Activated naive CD4-positive, alpha-beta T cell treated with anti-CD3 and anti-CD28 coated beads, Interleukin-2, amount 50 U/mL, for 72 hours (primary cell): ENCODE measurements around the gene MAN1A2. TPM values are rescaled to one million over a fixed set of nuclear protein-coding genes. Genes with fewer than 3 reads are reported as not detected.
"Not testable (repeated sequence)": the region's sequence is repeated elsewhere in the genome, so short reads cannot be mapped to it uniquely, and the experiment has no call there.

Experiments used
- ATAC-seq, 2 donors: fragments of 150-1000 bp; cut with Tn5 transposase; 2 replicates each; pipeline ENCODE4 v1.10.0; 2021; ENCODE audit warnings: mild to moderate bottlenecking in 2 of 2, moderate library complexity in 2 of 2
- DNase-seq, 2 donors: peaks; one replicate each; pipeline ENCODE4 v3.0.0; 2021 to 2022; ENCODE audit warnings: low spot score in 2 of 2
- H3K27ac Mint-ChIP-seq, 2 donors: one replicate each; pipeline ENCODE4 v1.8.0; 2022; ENCODE audit warnings: mild to moderate bottlenecking in 2 of 2, mixed read lengths in 2 of 2
- H3K36me3 Mint-ChIP-seq, 2 donors: one replicate each; pipeline ENCODE4 v1.8.0; 2022; ENCODE audit warnings: mixed read lengths in 2 of 2
- H3K9me3 Mint-ChIP-seq, 2 donors: one replicate each; pipeline ENCODE4 v1.8.0; 2022; ENCODE audit warnings: mixed read lengths in 2 of 2
- total RNA-seq, 2 donors: library from RNA; stranded (reverse); gene quantifications; one replicate each; pipeline ENCODE4 v1.2.3, GENCODE V29; 2022

MAN1A2 gene
- total RNA-seq, 2 donors from 2014 or later = 17.8 to 18.4 TPM

GRCh38 chr1:117416546-117417125, 49.4 kb downstream of the MAN1A2 start:
- ATAC-seq = no peak
- Mint-ChIP-seq H3K36me3 (peaks cover 6 to 12% of the 10 kb centered on the region in 2 donors), H3K9me3 (no peaks in the 10 kb centered on the region), H3K27ac (no peak overlapping the region)
- no peak for DNase-seq

GRCh38 chr1:117425050-117425734, 57.9 kb downstream of the MAN1A2 start:
- no peak for ATAC-seq
- Mint-ChIP-seq H3K36me3 (peaks cover 18 to 32% of the 10 kb centered on the region in 2 donors), H3K27ac (no peak overlapping the region), H3K9me3 (peaks cover 12 to 16% of the 10 kb centered on the region in 2 donors)
- DNase-seq = no peak

GRCh38 chr1:117427297-117427696, 60.0 kb downstream of the MAN1A2 start:
- H3K36me3 Mint-ChIP-seq = peaks cover 16 to 23% of the 10 kb centered on the region in 2 donors
- ATAC-seq (no peak), DNase-seq (no peak)
- H3K27ac Mint-ChIP-seq = no peak overlapping the region
- H3K9me3 Mint-ChIP-seq = peaks cover 12 to 16% of the 10 kb centered on the region in 2 donors

GRCh38 chr1:117433943-117434342, 66.7 kb downstream of the MAN1A2 start:
- no peaks in the 10 kb centered on the region for H3K9me3 Mint-ChIP-seq
- ATAC-seq (no peak), DNase-seq (no peak)
- no peaks in the 10 kb centered on the region for H3K36me3 Mint-ChIP-seq
- no peak overlapping the region for H3K27ac Mint-ChIP-seq

- DNase-seq = no peak
- ATAC-seq = no peak
- Mint-ChIP-seq H3K9me3 (no peaks in the 10 kb centered on the region), H3K36me3 (no peaks in the 10 kb centered on the region), H3K27ac (no peak overlapping the region)
These were observed 69.3 kb downstream of the MAN1A2 start for GRCh38 chr1:117436513-117436912.

GRCh38 chr1:117447661-117448060, 80.4 kb downstream of the MAN1A2 start:
- Mint-ChIP-seq H3K9me3 (peaks cover 11 to 18% of the 10 kb centered on the region in 2 donors), H3K27ac (no peak overlapping the region), H3K36me3 (peaks cover 43 to 44% of the 10 kb centered on the region in 2 donors)
- no peak for DNase-seq
- ATAC-seq = no peak

- H3K9me3 Mint-ChIP-seq = peaks cover 7 to 11% of the 10 kb centered on the region in 2 donors
- DNase-seq (no peak), ATAC-seq (no peak)
- H3K27ac Mint-ChIP-seq = no peak overlapping the region
- peaks cover 32 to 37% of the 10 kb centered on the region in 2 donors for H3K36me3 Mint-ChIP-seq
These were observed 85.0 kb downstream of the MAN1A2 start for GRCh38 chr1:117452216-117452615.

GRCh38 chr1:117453958-117454357, 86.7 kb downstream of the MAN1A2 start:
- Mint-ChIP-seq H3K36me3 (peaks cover 24 to 29% of the 10 kb centered on the region in 2 donors), H3K27ac (no peak overlapping the region), H3K9me3 (peaks cover 7 to 8% of the 10 kb centered on the region in 2 donors)
- ATAC-seq (no peak), DNase-seq (no peak)

- DNase-seq, H3K9me3 Mint-ChIP-seq, ATAC-seq, H3K36me3 Mint-ChIP-seq, H3K27ac Mint-ChIP-seq: not testable (repeated sequence)
These were observed 91.2 kb downstream of the MAN1A2 start for GRCh38 chr1:117458410-117458809.

GRCh38 chr1:117466761-117467160, 99.5 kb downstream of the MAN1A2 start:
- Mint-ChIP-seq H3K9me3 (no peaks in the 10 kb centered on the region), H3K36me3 (peaks cover 0 to 9% of the 10 kb centered on the region in 2 donors)

GRCh38 chr1:117467336-117467735, 100.1 kb downstream of the MAN1A2 start:
- DNase-seq (no peak), ATAC-seq (no peak)
- Mint-ChIP-seq H3K9me3 (no peaks in the 10 kb centered on the region), H3K36me3 (peaks cover 0 to 9% of the 10 kb centered on the region in 2 donors), H3K27ac (no peak overlapping the region)

More at GRCh38 chr1:117466761-117467160, 99.5 kb downstream of the MAN1A2 start:
- DNase-seq = no peak
- H3K27ac Mint-ChIP-seq = no peak overlapping the region
- no peak for ATAC-seq

- Mint-ChIP-seq H3K36me3 (peaks cover 28 to 30% of the 10 kb centered on the region in 2 donors), H3K27ac (no peak overlapping the region), H3K9me3 (peaks cover 0 to 5% of the 10 kb centered on the region in 2 donors)
- ATAC-seq = no peak
- no peak for DNase-seq
These were observed 105.8 kb downstream of the MAN1A2 start for GRCh38 chr1:117473063-117473462.

- not testable (repeated sequence) for H3K27ac Mint-ChIP-seq, DNase-seq, ATAC-seq, H3K9me3 Mint-ChIP-seq
- H3K36me3 Mint-ChIP-seq = peaks cover 21 to 37% of the 10 kb centered on the region in 2 donors
These were observed 108.2 kb downstream of the MAN1A2 start for GRCh38 chr1:117475495-117475894.

- peaks cover 21 to 45% of the 10 kb centered on the region in 2 donors for H3K36me3 Mint-ChIP-seq
- no peak overlapping the region for H3K27ac Mint-ChIP-seq
- ATAC-seq (no peak), DNase-seq (no peak)
- peaks cover 0 to 5% of the 10 kb centered on the region in 2 donors for H3K9me3 Mint-ChIP-seq
These were observed 111.8 kb downstream of the MAN1A2 start for GRCh38 chr1:117479086-117479485.

GRCh38 chr1:117481410-117481809, 114.2 kb downstream of the MAN1A2 start:
- H3K9me3 Mint-ChIP-seq = no peaks in the 10 kb centered on the region
- DNase-seq (no peak), ATAC-seq (no peak)
- H3K27ac Mint-ChIP-seq = no peak overlapping the region
- H3K36me3 Mint-ChIP-seq = peaks cover 12 to 35% of the 10 kb centered on the region in 2 donors

GRCh38 chr1:117493906-117494305, 126.7 kb downstream of the MAN1A2 start:
- Mint-ChIP-seq H3K36me3 (no peaks in the 10 kb centered on the region), H3K9me3 (no peaks in the 10 kb centered on the region), H3K27ac (no peak overlapping the region)
- no peak for ATAC-seq
- no peak for DNase-seq

GRCh38 chr1:117495068-117495467, 127.8 kb downstream of the MAN1A2 start:
- Mint-ChIP-seq H3K9me3 (no peaks in the 10 kb centered on the region), H3K36me3 (no peaks in the 10 kb centered on the region), H3K27ac (no peak overlapping the region)
- ATAC-seq (no peak), DNase-seq (no peak)

GRCh38 chr1:117499071-117499470, 131.8 kb downstream of the MAN1A2 start:
- no peaks in the 10 kb centered on the region for H3K9me3 Mint-ChIP-seq
- no peak overlapping the region for H3K27ac Mint-ChIP-seq
- no peak for ATAC-seq
- H3K36me3 Mint-ChIP-seq = no peaks in the 10 kb centered on the region
- DNase-seq = no peak
